CD4-positive, alpha-beta T cell treated with Interferon gamma for 1 hour (primary cell): ENCODE results near the gene CENPO.
"Not testable (repeated sequence)": the region's sequence is repeated elsewhere in the genome, so short reads cannot be mapped to it uniquely, and the experiment has no call there.

Experiments used
- DNase-seq: peaks from one replicate; pipeline ENCODE4 v3.0.0-alpha.2; 2020

Gene CENPO

GRCh38 chr2:24791452-24791851 lies 1.8 kb upstream of the CENPO start:
- DNase-seq, result no peak

GRCh38 chr2:24792542-24792873 lies 717 bp upstream of the CENPO start:
- DNase-seq, result no peak

- no peak for DNase-seq
These were observed 673 bp downstream of the CENPO start for GRCh38 chr2:24793761-24794435.

- DNase-seq, result no peak
These were observed 4.4 kb downstream of the CENPO start for GRCh38 chr2:24797644-24798043.

- not testable (repeated sequence) for DNase-seq
These were observed 7.3 kb downstream of the CENPO start for GRCh38 chr2:24800487-24800886.

- DNase-seq, result not testable (repeated sequence)
These were observed 12.8 kb downstream of the CENPO start for GRCh38 chr2:24805811-24806660.

GRCh38 chr2:24806661-24807036 lies 13.4 kb downstream of the CENPO start:
- DNase-seq, result no peak

GRCh38 chr2:24809316-24810007 lies 16.2 kb downstream of the CENPO start:
- DNase-seq, result no peak

GRCh38 chr2:24813691-24814137 lies 20.5 kb downstream of the CENPO start:
- no peak for DNase-seq

- DNase-seq, result no peak
These were observed 21.3 kb downstream of the CENPO start for GRCh38 chr2:24814516-24814915.

GRCh38 chr2:24815171-24815570 lies 21.9 kb downstream of the CENPO start:
- no peak for DNase-seq

GRCh38 chr2:24816404-24816803 lies 23.2 kb downstream of the CENPO start:
- no peak for DNase-seq

- no peak for DNase-seq
These were observed 23.7 kb downstream of the CENPO start for GRCh38 chr2:24816884-24817283.

- no peak for DNase-seq
These were observed 25.5 kb downstream of the CENPO start for GRCh38 chr2:24818721-24819167.

- no peak for DNase-seq
These were observed 26.4 kb downstream of the CENPO start for GRCh38 chr2:24819442-24820174.

GRCh38 chr2:24820175-24820513 lies 26.9 kb downstream of the CENPO start:
- no peak for DNase-seq

GRCh38 chr2:24820598-24821432 lies 27.6 kb downstream of the CENPO start:
- DNase-seq, result no peak

GRCh38 chr2:24821433-24821891 lies 28.2 kb downstream of the CENPO start:
- DNase-seq, result no peak

- DNase-seq, result no peak
These were observed 29.0 kb downstream of the CENPO start for GRCh38 chr2:24822049-24822706.

- DNase-seq, result no peak
These were observed 30.9 kb downstream of the CENPO start for GRCh38 chr2:24824071-24824588.
